GM21381 (cell line): ENCODE data around the gene NKPD1.

Experiments used
- ATAC-seq: cut with Tn5 transposase; IDR thresholded peaks from one replicate; pipeline ENCODE4 v1.9.1; 2021; ENCODE audit warnings: mild to moderate bottlenecking, moderate library complexity; ENCODE audit not compliant: unreplicated experiment

NKPD1 gene

GRCh38 chr19:45156011-45156630, 4.7 kb downstream of the NKPD1 start:
- ATAC-seq, result no peak

GRCh38 chr19:45154064-45154827, 6.5 kb downstream of the NKPD1 start:
- ATAC-seq, result no peak

GRCh38 chr19:45153339-45154063, 7.3 kb downstream of the NKPD1 start:
- no peak for ATAC-seq

GRCh38 chr19:45152504-45153338, 8.1 kb downstream of the NKPD1 start:
- ATAC-seq, result no peak

- no peak for ATAC-seq
These were observed 8.8 kb downstream of the NKPD1 start for GRCh38 chr19:45151821-45152503.

GRCh38 chr19:45151320-45151719, 9.5 kb downstream of the NKPD1 start:
- ATAC-seq, result no peak

GRCh38 chr19:45150751-45151281, 10.0 kb downstream of the NKPD1 start:
- no peak for ATAC-seq

- ATAC-seq, result no peak
These were observed 10.6 kb downstream of the NKPD1 start for GRCh38 chr19:45150180-45150579.

- no peak for ATAC-seq
These were observed 11.7 kb downstream of the NKPD1 start for GRCh38 chr19:45149129-45149528.

- no peak for ATAC-seq
These were observed 12.7 kb downstream of the NKPD1 start for GRCh38 chr19:45147835-45148676.

- ATAC-seq, result no peak
These were observed 14.0 kb downstream of the NKPD1 start for GRCh38 chr19:45146741-45147205.

GRCh38 chr19:45146251-45146650, 14.5 kb downstream of the NKPD1 start:
- ATAC-seq, result no peak

- ATAC-seq, result no peak
These were observed 15.3 kb downstream of the NKPD1 start for GRCh38 chr19:45145270-45146189.

GRCh38 chr19:45144431-45145269, 16.1 kb downstream of the NKPD1 start:
- no peak for ATAC-seq

- ATAC-seq, result no peak
These were observed 18.1 kb downstream of the NKPD1 start for GRCh38 chr19:45142726-45143110.

- no peak for ATAC-seq
These were observed 18.6 kb downstream of the NKPD1 start for GRCh38 chr19:45142016-45142725.
